Muscle layer of duodenum (tissue), 2 donors: ENCODE results near the gene PLXNA4.

Experiments used
- H3K27ac ChIP-seq: one replicate; pipeline ENCODE4 v1.7.0; 2013; ENCODE audit warnings: mild to moderate bottlenecking, low read length
- H3K27me3 ChIP-seq: one replicate; pipeline ENCODE4 v1.7.0; 2013; ENCODE audit warnings: low read depth, mild to moderate bottlenecking, control low read depth, low read length
- H3K36me3 ChIP-seq, 2 donors: one replicate each; pipeline ENCODE4 v1.7.0; 2013; ENCODE audit warnings: low read length in 2 of 2, control low read depth in 1 of 2, mild to moderate bottlenecking in 1 of 2; ENCODE audit not compliant: insufficient read depth in 2 of 2, control insufficient read depth in 1 of 2
- H3K4me1 ChIP-seq, 2 donors: one replicate each; pipeline ENCODE4 v1.7.0; 2013; ENCODE audit warnings: low read length in 2 of 2, mild to moderate bottlenecking in 2 of 2, control low read depth in 1 of 2, moderate library complexity in 1 of 2; ENCODE audit not compliant: insufficient read depth in 2 of 2, control insufficient read depth in 1 of 2
- H3K4me3 ChIP-seq, 2 donors: one replicate each; pipeline ENCODE4 v1.7.0; 2013; ENCODE audit warnings: low read length in 2 of 2, low read depth in 1 of 2, mild to moderate bottlenecking in 1 of 2
- H3K9me3 ChIP-seq, 2 donors: one replicate each; pipeline ENCODE4 v1.7.0; 2013; ENCODE audit warnings: low read length in 2 of 2, control low read depth in 1 of 2, mild to moderate bottlenecking in 1 of 2; ENCODE audit not compliant: control insufficient read depth in 1 of 2
- donor health status: healthy.

PLXNA4 gene

DNA sequence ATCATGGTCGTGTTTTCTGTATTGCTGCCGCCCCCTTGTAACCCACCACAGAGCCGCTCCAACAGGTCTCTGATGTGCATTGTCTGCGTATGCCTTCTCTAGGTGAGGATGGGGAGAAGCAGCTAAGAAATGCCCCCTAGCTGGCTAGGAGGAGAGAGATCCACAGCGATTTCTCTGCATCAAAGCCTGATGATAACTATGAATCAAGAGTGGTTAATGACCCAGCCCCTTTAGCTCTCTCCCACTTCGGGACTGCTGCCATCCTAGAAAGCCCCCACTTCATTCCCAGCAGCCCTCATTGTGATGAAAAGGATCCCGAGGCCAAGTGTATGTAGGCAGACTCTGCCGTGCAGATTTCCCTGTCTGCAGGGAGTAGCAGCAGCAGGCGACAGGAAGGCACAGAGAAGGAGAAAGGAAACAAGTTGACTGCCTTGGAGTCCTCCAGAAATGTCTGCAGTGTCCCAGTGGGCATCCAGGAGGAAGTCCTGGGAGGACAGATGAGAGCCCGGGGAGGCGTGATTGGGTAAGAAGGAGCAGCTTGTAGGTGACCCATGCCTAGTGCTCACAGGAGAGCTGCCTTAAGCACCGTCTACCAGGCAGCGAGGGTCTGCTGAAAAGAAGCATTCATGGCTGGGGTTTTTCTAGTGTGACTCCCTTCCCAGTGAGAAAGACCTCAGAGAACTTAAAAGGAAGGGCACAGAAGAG is 2.9 kb downstream of the PLXNA4 start:
- no peak overlapping the region for H3K27ac ChIP-seq
- no peaks in the 10 kb centered on the region for H3K9me3 ChIP-seq
- H3K36me3 ChIP-seq: no peaks in the 10 kb centered on the region
- peaks cover 0 to 29% of the 10 kb centered on the region in 2 donors for H3K4me1 ChIP-seq
- H3K27me3 ChIP-seq: peaks cover 32% of the 10 kb centered on the region
- no peak overlapping the region for H3K4me3 ChIP-seq

DNA sequence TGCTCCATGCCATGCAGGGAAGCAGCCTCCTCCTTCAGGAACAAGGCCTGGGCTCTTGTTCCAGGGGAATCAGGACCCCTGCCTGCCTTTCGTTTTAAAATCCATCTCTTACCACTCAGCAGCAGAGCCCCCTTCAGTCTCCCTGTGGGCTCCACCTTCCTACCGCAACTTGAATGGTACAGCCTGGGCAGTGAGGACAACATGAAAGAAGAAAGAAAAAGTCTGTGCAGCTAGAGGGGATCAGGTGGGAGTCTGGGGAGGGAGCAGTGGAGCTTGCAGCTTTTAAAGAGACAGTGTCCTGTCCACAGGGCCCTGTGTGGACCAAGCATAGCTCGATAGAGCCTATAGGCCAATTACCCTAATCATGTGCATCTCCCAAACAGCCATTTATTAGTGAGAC is 3.7 kb downstream of the PLXNA4 start:
- Histone ChIP-seq H3K27ac (no peak overlapping the region), H3K36me3 (no peaks in the 10 kb centered on the region), H3K4me3 (no peak overlapping the region), H3K4me1 (peaks cover 0 to 26% of the 10 kb centered on the region in 2 donors), H3K27me3 (peaks cover 28% of the 10 kb centered on the region), H3K9me3 (no peaks in the 10 kb centered on the region)

- no peak overlapping the region for H3K4me3 ChIP-seq
- H3K9me3 ChIP-seq: no peaks in the 10 kb centered on the region
- H3K27ac ChIP-seq: no peak overlapping the region
- no peaks in the 10 kb centered on the region for H3K36me3 ChIP-seq
- peaks cover 0 to 26% of the 10 kb centered on the region in 2 donors for H3K4me1 ChIP-seq
- peaks cover 28% of the 10 kb centered on the region for H3K27me3 ChIP-seq
These were observed 4.3 kb downstream of the PLXNA4 start for GRCh38 chr7:132571970-132572369.

DNA sequence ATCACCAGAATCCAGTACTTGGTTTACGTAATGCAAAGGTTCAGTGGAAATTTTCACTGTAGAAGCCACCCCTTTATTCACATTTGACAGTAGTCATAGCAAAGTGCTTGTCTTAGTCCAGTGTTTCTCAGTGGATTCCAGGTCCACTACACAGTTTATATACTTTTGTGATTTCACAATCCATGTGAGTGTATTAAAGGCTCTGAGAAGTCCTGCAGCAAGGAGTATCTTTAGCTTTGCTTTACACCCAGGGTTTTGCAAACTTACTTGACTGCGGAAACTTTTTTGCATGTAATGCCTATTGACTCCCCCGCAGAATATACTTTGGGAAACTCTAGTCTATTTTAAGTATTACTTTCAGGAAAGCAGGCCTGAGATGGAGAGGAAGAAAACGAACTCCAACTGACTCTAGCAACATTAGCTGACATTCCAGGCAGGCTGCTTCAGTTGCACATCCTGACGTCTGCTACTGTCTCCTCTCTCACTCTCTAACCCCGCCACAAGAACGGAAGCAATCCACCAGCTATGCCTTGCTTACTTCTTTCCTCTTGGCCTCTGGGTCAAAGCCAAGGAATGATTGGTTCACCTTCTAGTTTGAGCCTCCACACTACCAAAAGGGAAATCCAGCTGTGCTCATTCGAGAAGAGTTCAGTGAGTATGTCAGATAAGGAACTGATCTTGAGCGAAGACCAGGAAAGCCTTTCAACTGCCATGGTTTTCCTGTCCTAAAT is 6.2 kb downstream of the PLXNA4 start:
- Histone ChIP-seq H3K4me3 (no peak overlapping the region), H3K4me1 (peaks cover 0 to 11% of the 10 kb centered on the region in 2 donors), H3K27me3 (peaks cover 25% of the 10 kb centered on the region), H3K36me3 (no peaks in the 10 kb centered on the region), H3K9me3 (no peaks in the 10 kb centered on the region), H3K27ac (no peak overlapping the region)

- Histone ChIP-seq H3K4me1 (peaks cover 0 to under 1% of the 10 kb centered on the region in 2 donors), H3K36me3 (no peaks in the 10 kb centered on the region), H3K4me3 (no peak overlapping the region), H3K27me3 (peaks cover 16% of the 10 kb centered on the region), H3K9me3 (no peaks in the 10 kb centered on the region), H3K27ac (no peak overlapping the region)
These were observed 7.3 kb downstream of the PLXNA4 start for GRCh38 chr7:132568962-132569361.

DNA sequence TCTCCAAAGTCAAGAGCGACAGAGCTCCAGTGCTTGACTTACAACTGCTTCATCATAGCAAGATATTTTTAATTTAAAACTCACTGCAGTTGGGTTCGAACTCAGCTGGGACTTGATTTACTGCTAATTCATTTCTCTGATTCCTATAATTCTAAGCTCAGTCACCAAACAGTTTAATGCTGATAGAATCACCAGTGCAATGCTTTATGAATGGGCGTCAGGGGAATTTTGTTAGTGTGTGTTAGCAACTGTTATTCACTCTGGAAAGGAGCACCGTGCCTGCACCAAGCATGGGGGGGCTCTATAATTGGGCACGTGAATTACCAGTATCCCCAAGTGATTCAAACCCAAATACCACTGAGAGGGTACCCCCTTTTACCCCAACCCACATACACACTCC is 10.4 kb downstream of the PLXNA4 start:
- H3K27me3 ChIP-seq: no peaks in the 10 kb centered on the region
- H3K4me1 ChIP-seq: no peaks in the 10 kb centered on the region
- no peak overlapping the region for H3K27ac ChIP-seq
- H3K36me3 ChIP-seq: no peaks in the 10 kb centered on the region
- no peak overlapping the region for H3K4me3 ChIP-seq
- H3K9me3 ChIP-seq: no peaks in the 10 kb centered on the region

DNA sequence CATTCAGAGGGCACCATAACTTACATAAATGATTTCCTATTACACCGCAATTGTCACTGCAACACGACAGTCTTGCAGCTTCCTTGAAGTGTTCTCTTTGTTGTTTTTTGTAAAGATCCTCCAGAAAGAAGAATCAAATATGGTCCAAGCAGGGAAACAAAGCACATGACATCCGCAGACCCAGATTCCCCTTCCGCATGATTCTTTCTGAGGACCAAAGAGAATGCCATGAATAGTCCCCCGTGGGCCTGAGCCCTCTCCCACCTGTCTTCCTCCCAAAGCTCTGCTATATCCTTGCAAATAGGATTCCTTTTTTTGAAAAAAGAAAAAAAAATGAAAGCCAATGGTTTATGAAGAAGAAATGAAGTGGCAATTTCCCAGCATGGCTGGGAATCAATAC is 10.8 kb downstream of the PLXNA4 start:
- Histone ChIP-seq H3K9me3 (no peaks in the 10 kb centered on the region), H3K27me3 (no peaks in the 10 kb centered on the region), H3K36me3 (no peaks in the 10 kb centered on the region), H3K27ac (no peak overlapping the region), H3K4me3 (no peak overlapping the region), H3K4me1 (no peaks in the 10 kb centered on the region)

- Histone ChIP-seq H3K36me3 (no peaks in the 10 kb centered on the region), H3K27me3 (no peaks in the 10 kb centered on the region), H3K27ac (no peak overlapping the region), H3K4me3 (no peak overlapping the region), H3K4me1 (no peaks in the 10 kb centered on the region), H3K9me3 (no peaks in the 10 kb centered on the region)
These were observed 11.4 kb downstream of the PLXNA4 start for GRCh38 chr7:132564849-132565248.

DNA sequence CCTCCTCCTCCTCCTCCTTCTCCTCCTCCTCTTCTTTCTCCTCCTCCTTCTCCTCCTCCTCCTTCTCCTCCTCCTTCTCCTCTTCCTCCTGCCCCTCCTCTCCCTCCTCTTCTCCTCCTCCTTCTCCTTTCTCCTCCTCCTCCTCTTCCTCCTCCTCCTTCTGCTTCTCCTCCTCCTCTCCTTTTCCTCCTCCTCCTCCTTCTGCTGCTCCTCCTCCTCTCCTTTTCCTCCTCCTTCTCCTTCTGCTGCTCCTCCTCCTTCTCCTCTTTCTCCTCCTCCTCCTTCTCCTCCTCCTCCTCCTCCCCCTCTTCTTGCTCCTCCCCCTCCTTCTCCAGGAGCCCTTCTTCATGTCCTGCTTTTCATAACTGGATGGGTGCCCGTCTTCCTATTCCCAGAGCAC is 12.2 kb downstream of the PLXNA4 start:
- Histone ChIP-seq H3K4me1 (no peaks in the 10 kb centered on the region), H3K9me3 (no peaks in the 10 kb centered on the region), H3K27me3 (no peaks in the 10 kb centered on the region), H3K4me3 (no peak overlapping the region), H3K36me3 (no peaks in the 10 kb centered on the region), H3K27ac (no peak overlapping the region)

DNA sequence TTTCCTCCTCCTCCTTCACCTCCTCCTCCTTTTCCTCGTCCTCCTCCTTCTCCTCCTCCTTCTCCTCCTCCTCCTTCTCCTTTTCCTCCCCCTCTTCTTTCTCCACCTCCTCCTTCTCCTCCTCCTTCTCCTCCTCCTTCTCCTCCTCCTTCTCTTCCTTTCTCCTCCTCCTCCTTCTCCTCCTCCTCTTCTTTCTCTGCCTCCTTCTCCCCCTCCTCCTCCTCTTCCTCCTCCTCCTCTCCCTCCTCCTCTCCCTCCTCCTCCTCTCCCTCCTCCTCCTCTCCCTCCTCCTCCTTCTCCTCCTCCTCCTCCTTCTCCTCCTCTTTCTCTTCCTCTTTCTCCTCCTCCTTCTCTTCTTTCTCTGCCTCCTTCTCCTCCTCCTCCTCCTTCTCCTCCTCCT is 13.6 kb downstream of the PLXNA4 start:
- H3K9me3 ChIP-seq: no peaks in the 10 kb centered on the region
- H3K4me3 ChIP-seq: no peak overlapping the region
- no peaks in the 10 kb centered on the region for H3K4me1 ChIP-seq
- no peaks in the 10 kb centered on the region for H3K36me3 ChIP-seq
- no peak overlapping the region for H3K27ac ChIP-seq
- no peaks in the 10 kb centered on the region for H3K27me3 ChIP-seq

DNA sequence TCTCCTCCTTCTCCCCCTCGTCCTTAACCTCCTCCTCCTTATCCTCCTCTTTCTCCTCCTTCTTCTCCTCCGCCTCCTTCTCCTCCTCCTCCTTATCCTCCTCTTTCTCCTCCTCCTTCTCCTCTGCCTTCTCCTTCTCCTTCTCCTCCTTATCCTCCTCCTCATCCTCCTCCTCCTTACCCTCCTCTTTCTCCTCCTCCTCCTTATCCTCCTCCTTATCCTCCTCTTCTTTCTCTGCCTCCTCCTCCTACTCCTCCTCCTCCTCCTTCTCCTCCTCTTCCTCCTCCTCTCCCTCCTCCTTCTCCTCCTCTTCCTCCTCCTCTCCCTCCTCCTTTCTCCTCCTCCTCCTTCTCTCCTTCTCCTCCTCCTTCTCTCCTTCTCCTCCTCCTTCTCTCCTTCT is 14.5 kb downstream of the PLXNA4 start:
- H3K4me1 ChIP-seq: no peaks in the 10 kb centered on the region
- H3K27ac ChIP-seq: no peak overlapping the region
- H3K36me3 ChIP-seq: no peaks in the 10 kb centered on the region

More for the DNA sequence above, 14.5 kb downstream of the PLXNA4 start:
- no peaks in the 10 kb centered on the region for H3K27me3 ChIP-seq
- no peak overlapping the region for H3K4me3 ChIP-seq
- no peaks in the 10 kb centered on the region for H3K9me3 ChIP-seq
